T-cell (primary cell): Measurements from ENCODE around the gene AP3D1. TPM values are rescaled to one million over a fixed set of nuclear protein-coding genes. Genes with fewer than 3 reads are reported as not detected.

Experiments
- ATAC-seq, 4 experiments: fragments of 200-7000 bp in 3 of 4; fragments of 150-1000 bp in 1 of 4; cut with Tn5 transposase; replicated peaks in 1 of 4; 1 replicate in 3 of 4; 2 replicates in 1 of 4; pipeline ENCODE4 v1.10.0; 2021; ENCODE audit warnings: moderate library complexity in 3 of 4, mild to moderate bottlenecking in 2 of 4, moderate number of reproducible peaks in 1 of 4
- CTCF ChIA-PET, 2 donors: fragments of 300-600 bp; sonication (Branson Sonifier 250); formaldehyde crosslinking; loops; one replicate each; lab custom pipeline; 2022; ENCODE audit warnings: antibody characterized with exemption in 2 of 2; lab: Charles Lee
- POLR2A ChIA-PET, 2 donors: fragments of 300-600 bp; sonication (Branson Sonifier 250); formaldehyde crosslinking; loops; one replicate each; lab custom pipeline; 2022; ENCODE audit warnings: antibody characterized with exemption in 2 of 2; lab: Charles Lee
- DNase-seq, 35 experiments: peaks; one replicate each; pipeline versions ENCODE4 v3.0.0 to v3.0.0-alpha.2; 2013 to 2023
- H3K27ac ChIP-seq: one replicate; pipeline ENCODE4 v1.5.1; 2013; ENCODE audit warnings: low read length
- H3K27me3 ChIP-seq, 2 experiments: replicated peaks in 1 of 2; 1 replicate in 1 of 2; 2 replicates in 1 of 2; pipeline versions ENCODE4 v1.6.1 to v1.7.0; 2013; ENCODE audit warnings: low read length in 1 of 2, mixed read lengths in 1 of 2; ENCODE audit not compliant: control insufficient read depth in 2 of 2, insufficient read depth in 2 of 2; ENCODE audit errors: extremely low read depth in 1 of 2
- H3K36me3 ChIP-seq, 2 donors: 1 replicate in 1 of 2; 2 replicates in 1 of 2; pipeline versions ENCODE4 v1.6.1 to v1.7.0; 2013; ENCODE audit warnings: low read length in 1 of 2; ENCODE audit not compliant: control insufficient read depth in 2 of 2, insufficient read depth in 1 of 2; ENCODE audit errors: extremely low read depth in 1 of 2
- H3K4me1 ChIP-seq, 2 experiments: 1 replicate in 1 of 2; 2 replicates in 1 of 2; pipeline versions ENCODE4 v1.6.1 to v1.7.0; 2013; ENCODE audit warnings: low read length in 2 of 2, mixed read lengths in 1 of 2; ENCODE audit not compliant: insufficient read depth in 2 of 2, control insufficient read depth in 1 of 2; ENCODE audit errors: extremely low read depth in 1 of 2
- H3K4me3 ChIP-seq, 2 donors: 1 replicate in 1 of 2; 2 replicates in 1 of 2; pipeline versions ENCODE4 v1.5.1 to v1.7.0; 2013; ENCODE audit warnings: mild to moderate bottlenecking in 2 of 2, low read length in 1 of 2, moderate library complexity in 1 of 2; ENCODE audit not compliant: control insufficient read depth in 1 of 2; ENCODE audit errors: extremely low read depth in 1 of 2
- H3K9me3 ChIP-seq: 2 replicates; pipeline ENCODE4 v1.7.0; 2013
- H3K27ac Mint-ChIP-seq, 2 donors: one replicate each; pipeline ENCODE4 v1.8.0; 2020 to 2021; ENCODE audit warnings: mild to moderate bottlenecking in 2 of 2, mixed read lengths in 2 of 2
- H3K27me3 Mint-ChIP-seq, 2 donors: one replicate each; pipeline ENCODE4 v1.8.0; 2021 to 2022; ENCODE audit warnings: mixed read lengths in 2 of 2
- H3K36me3 Mint-ChIP-seq: one replicate; pipeline ENCODE4 v1.8.0; 2021; ENCODE audit warnings: mixed read lengths
- H3K4me1 Mint-ChIP-seq, 3 donors: one replicate each; pipeline ENCODE4 v1.8.0; 2020 to 2022; ENCODE audit warnings: mixed read lengths in 3 of 3, mild to moderate bottlenecking in 1 of 3
- H3K4me3 Mint-ChIP-seq, 3 donors: one replicate each; pipeline ENCODE4 v1.8.0; 2020 to 2022; ENCODE audit warnings: mild to moderate bottlenecking in 3 of 3, mixed read lengths in 3 of 3, moderate library complexity in 3 of 3
- H3K9me3 Mint-ChIP-seq, 3 donors: one replicate each; pipeline ENCODE4 v1.8.0; 2020 to 2022; ENCODE audit warnings: mixed read lengths in 3 of 3
- WGBS: methylation state at CpG from one replicate; pipeline ENCODE4 v1.1.5; 2013; ENCODE audit warnings: missing lambda C conversion rate; ENCODE audit not compliant: insufficient coverage; 5-methylcytosine and 5-hydroxymethylcytosine counted together
- total RNA-seq, 35 experiments: library from RNA in 6 of 35; stranded (reverse) in 6 of 35; fragments of 120-200 nt in 1 of 35; gene quantifications; one replicate each; pipeline versions ENCODE4 v1.2.1 to v1.2.4 and lab custom pipeline; 2013 to 2026

Gene AP3D1
- total RNA-seq, 5 donors from 2014 or later (not counting 1 experiment from before 2014, with no cell fraction given) = 78.6 to 91.5 (median 86.7) TPM

DNA sequence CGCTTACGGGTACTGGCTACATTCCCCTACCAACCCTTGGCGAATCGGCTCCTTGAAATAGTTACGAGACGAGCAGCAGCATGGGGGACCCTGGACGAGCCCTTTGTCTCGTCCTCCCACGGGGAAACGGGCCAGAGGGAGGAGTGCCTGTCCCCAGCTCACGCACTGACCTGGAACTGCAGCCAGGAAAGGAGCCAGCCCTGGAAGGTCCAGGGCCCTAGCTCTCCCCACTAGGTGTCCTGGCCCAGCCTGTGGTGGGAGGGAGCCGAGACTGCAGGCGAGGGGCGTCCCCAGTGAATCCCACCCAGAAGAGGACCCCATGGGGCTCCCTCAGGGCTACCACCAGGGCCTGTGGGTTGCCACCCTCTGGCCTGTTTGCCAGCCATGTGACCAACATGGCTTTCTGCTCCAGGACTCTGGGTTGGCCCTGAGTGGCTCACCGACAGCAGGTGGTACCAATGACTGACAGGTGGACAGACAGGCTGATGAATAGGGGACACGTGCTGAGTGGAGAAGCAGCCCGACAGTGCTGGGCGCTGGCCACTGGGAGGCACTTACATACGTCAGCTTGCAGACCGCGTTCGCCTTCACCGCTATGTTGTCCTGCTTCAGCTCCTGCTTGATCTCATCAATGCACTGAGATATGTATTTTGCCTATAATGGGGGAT, 13.2 kb downstream of the AP3D1 start:
- Mint-ChIP-seq H3K4me1 (peaks cover 0 to 10% (median 6%) of the 10 kb centered on the region in 3 donors), H3K36me3 (peaks cover 12% of the 10 kb centered on the region), H3K27me3 (no peaks in the 10 kb centered on the region), H3K9me3 (no peaks in the 10 kb centered on the region), H3K4me3 (no peak overlapping the region), H3K27ac (no peak overlapping the region)
- CTCF ChIA-PET = interaction anchor here in 1 of 2 donors (0.5 kb wide), 1 partner anchor 252 kb away, joined by 6 read pairs; no protein-coding TSS in a partner anchor
- H3K36me3 ChIP-seq = peaks cover 4 to 51% of the 10 kb centered on the region in 2 donors
- POLR2A ChIA-PET = interaction anchor here in 1 of 2 donors (0.5 kb wide), 1 partner anchor 182 kb away, joined by 3 read pairs; no protein-coding TSS in a partner anchor
- no peak overlapping the region for H3K27ac ChIP-seq
- no peaks in the 10 kb centered on the region for H3K9me3 ChIP-seq
- no peak for ATAC-seq
- H3K4me3 ChIP-seq = no peak overlapping the region
- peaks cover 0 to 7% of the 10 kb centered on the region in 2 experiments for H3K4me1 ChIP-seq
- DNase-seq = no peak
- WGBS = 94% methylated on average over 20 of the region's 23 CpGs
- H3K27me3 ChIP-seq = no peaks in the 10 kb centered on the region

DNA sequence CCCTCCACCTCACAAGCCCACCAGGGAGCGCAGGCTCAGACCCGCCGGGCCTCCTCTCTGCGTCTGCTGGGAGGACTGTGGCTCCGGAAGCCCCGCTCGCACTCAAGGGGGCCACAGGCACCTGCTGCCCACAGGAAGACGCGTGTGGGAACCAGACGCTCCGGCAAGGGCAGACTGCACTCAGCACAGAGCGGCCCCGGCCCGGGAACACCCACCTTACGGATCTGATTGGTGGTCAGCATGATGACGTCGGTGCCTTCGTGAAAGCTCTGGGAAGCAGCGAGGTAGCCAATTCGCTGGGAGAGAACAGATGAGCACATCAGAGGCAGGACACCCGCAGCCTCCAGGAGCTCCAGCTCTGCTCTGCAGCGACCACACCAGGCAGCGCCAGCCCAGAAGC, 14.6 kb downstream of the AP3D1 start:
- Mint-ChIP-seq H3K27ac (no peak overlapping the region), H3K4me3 (no peak overlapping the region), H3K9me3 (no peaks in the 10 kb centered on the region), H3K27me3 (no peaks in the 10 kb centered on the region), H3K4me1 (peaks cover 0 to 8% (median 4%) of the 10 kb centered on the region in 3 donors), H3K36me3 (peaks cover 19% of the 10 kb centered on the region)
- WGBS = 98% methylated on average over 22 of the region's 23 CpGs
- peaks cover 0 to 7% of the 10 kb centered on the region in 2 experiments for H3K4me1 ChIP-seq
- no peaks in the 10 kb centered on the region for H3K9me3 ChIP-seq
- H3K36me3 ChIP-seq = peaks cover 11 to 63% of the 10 kb centered on the region in 2 donors
- H3K27me3 ChIP-seq = no peaks in the 10 kb centered on the region
- ATAC-seq (no peak), DNase-seq (no peak)
- POLR2A ChIA-PET = no interaction called here
- no peak overlapping the region for H3K27ac ChIP-seq
- CTCF ChIA-PET = no interaction called here
- H3K4me3 ChIP-seq = no peak overlapping the region

DNA sequence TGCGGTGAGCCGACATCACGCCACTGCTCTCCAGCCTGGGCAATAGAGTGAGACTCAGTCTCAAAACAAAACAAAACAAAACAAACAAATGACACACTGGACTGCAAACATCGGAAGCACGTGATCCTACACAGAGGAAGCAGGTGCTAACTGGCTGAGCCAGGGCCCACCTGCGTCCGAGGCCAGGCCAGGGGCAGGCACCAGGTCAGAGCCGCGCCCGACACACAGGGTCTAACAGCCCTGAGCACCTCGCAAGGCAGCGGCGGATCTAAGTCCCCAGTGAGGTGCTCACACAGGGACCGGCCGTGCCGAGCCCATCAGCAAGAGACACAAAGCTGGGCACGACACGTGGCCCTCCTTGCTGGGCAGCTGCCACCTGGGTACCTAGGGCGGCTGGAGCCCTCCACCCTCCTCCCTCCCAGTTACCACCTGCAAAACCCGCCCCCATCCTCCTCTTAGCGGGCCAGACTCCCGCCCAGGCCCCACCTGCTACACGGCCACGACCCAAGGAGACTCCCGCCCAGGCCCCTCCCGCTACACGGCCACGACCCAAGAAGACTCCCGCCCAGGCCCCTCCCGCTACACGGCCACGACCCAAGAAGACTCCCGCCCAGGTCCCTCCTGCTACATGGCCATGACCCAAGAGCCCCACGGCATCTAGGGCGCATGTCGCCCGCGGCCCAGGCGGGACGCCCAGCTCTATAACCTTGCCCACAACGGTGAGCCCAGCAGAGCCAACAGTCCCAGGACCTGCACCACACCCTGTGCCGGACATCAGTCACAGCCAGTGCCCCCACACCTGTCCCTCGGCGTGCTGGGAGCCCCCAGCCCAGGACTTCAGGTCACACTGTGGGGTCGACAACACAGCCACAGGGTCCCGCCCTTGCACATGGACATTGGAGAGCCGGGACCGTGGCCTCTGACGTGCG, 15.6 kb downstream of the AP3D1 start:
- no peak overlapping the region for H3K27ac Mint-ChIP-seq
- WGBS = 94% methylated on average over 42 of the region's 50 CpGs
- Histone ChIP-seq H3K4me1 (peaks cover 0 to 7% of the 10 kb centered on the region in 2 experiments), H3K36me3 (peaks cover 13 to 68% of the 10 kb centered on the region in 2 donors), H3K27ac (no peak overlapping the region), H3K9me3 (no peaks in the 10 kb centered on the region), H3K27me3 (no peaks in the 10 kb centered on the region), H3K4me3 (no peak overlapping the region)
- H3K4me1 Mint-ChIP-seq = peaks cover 0 to 5% (median 1%) of the 10 kb centered on the region in 3 donors
- no peak for DNase-seq
- H3K27me3 Mint-ChIP-seq = no peaks in the 10 kb centered on the region
- no peak overlapping the region for H3K4me3 Mint-ChIP-seq
- ChIA-PET POLR2A (no interaction called here), CTCF (no interaction called here)
- no peaks in the 10 kb centered on the region for H3K9me3 Mint-ChIP-seq
- H3K36me3 Mint-ChIP-seq = peaks cover 19% of the 10 kb centered on the region
- no peak for ATAC-seq

DNA sequence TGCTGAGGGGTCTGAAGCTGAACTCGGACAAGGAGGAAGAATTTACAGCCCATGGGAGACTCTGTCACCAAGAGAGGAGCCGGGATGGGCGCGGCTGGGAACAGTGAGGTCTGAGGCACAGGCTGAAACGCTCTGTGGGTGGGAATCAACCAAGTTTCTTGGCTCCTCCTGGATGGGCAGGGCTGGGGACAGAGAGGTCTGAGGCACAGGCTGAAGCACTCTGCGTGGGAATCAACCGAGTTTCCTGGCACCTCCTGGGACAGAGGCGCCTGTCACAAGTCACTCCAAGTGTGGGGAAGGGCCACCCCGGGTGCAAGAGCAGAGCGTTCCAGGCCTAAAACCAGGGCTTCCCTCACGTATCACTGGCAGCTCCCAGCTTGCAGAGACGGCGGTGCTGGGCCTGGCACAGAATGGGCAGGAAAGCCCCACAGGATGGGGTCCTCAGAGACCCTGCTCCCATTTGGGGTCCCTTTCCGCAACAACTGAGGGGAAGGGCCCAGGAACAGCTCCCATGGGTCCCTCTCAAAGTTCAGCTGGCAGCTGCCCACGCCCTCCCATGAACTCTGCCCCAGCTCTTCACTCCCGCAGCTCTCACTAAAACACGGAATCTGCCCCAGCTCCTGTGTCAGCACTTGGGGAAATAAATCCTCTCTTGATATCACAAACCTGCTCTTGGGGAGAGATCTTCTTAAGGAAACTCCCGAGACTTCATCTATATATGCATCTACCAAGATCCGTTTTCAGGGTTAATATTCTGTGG, 18.5 kb downstream of the AP3D1 start:
- H3K4me1 ChIP-seq = no peaks in the 10 kb centered on the region
- Mint-ChIP-seq H3K36me3 (peaks cover 12% of the 10 kb centered on the region), H3K27me3 (no peaks in the 10 kb centered on the region), H3K4me3 (no peak overlapping the region), H3K9me3 (no peaks in the 10 kb centered on the region), H3K4me1 (peaks cover 0 to 2% (median 1%) of the 10 kb centered on the region in 3 donors), H3K27ac (no peak overlapping the region)
- H3K36me3 ChIP-seq = peaks cover 17 to 65% of the 10 kb centered on the region in 2 donors
- ChIA-PET POLR2A (no interaction called here), CTCF (interaction anchor here in 1 of 2 donors (0.7 kb wide), 1 partner anchor 207 kb away, joined by 3 read pairs; no protein-coding TSS in a partner anchor)
- no peak for DNase-seq
- H3K27ac ChIP-seq = no peak overlapping the region
- no peak for ATAC-seq
- no peaks in the 10 kb centered on the region for H3K27me3 ChIP-seq
- no peaks in the 10 kb centered on the region for H3K9me3 ChIP-seq
- WGBS = 99% methylated on average over 14 of the region's 19 CpGs
- no peak overlapping the region for H3K4me3 ChIP-seq

DNA sequence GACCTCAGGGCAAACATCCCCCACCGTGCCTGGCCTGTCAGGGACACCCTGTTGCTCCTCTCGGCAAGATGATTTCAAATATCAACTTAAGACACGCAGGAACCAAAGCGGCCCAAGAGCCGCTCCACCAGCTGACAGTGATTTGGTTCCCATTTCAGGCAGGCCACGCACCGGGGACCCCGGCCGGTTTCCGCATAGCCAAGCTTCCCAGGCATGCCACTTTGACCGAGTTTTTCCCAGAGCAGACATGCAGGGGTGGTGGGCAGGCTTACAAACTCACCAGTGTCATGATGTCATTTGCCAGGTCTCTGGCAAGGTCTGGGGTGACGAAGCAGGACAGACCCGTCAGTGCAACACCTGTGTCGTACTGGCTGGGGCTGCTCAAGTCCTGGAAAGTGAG, 19.2 kb downstream of the AP3D1 start:
- 98% methylated on average over 12 of the region's 14 CpGs for WGBS
- no peak for DNase-seq
- Mint-ChIP-seq H3K4me3 (no peak overlapping the region), H3K27ac (no peak overlapping the region), H3K4me1 (peaks cover 0 to 2% (median 1%) of the 10 kb centered on the region in 3 donors), H3K36me3 (peaks cover 12% of the 10 kb centered on the region), H3K27me3 (no peaks in the 10 kb centered on the region), H3K9me3 (no peaks in the 10 kb centered on the region)
- Histone ChIP-seq H3K27ac (no peak overlapping the region), H3K4me1 (no peaks in the 10 kb centered on the region), H3K9me3 (no peaks in the 10 kb centered on the region), H3K4me3 (no peak overlapping the region), H3K36me3 (peaks cover 22 to 63% of the 10 kb centered on the region in 2 donors), H3K27me3 (no peaks in the 10 kb centered on the region)
- no peak for ATAC-seq
- ChIA-PET CTCF (no interaction called here), POLR2A (no interaction called here)
